H1 (cell line): ENCODE measurements around the gene SOST. TPM values are rescaled to one million over a fixed set of nuclear protein-coding genes. Genes with fewer than 3 reads are reported as not detected.

Experiments used
- ASH2L ChIP-seq: fragments of 200-600, 300-600 bp; sonication (generic); IDR thresholded peaks from one replicate; pipeline ENCODE4 v1.7.1; 2017; ENCODE audit warnings: low read length
- EGR1 ChIP-seq: IDR thresholded peaks from 2 replicates; pipeline ENCODE4 v1.6.1; 2011; ENCODE audit warnings: low read depth, low read length, borderline replicate concordance
- FOSL1 ChIP-seq: IDR thresholded peaks from 2 replicates; pipeline ENCODE4 v1.6.1; 2011; ENCODE audit warnings: mild to moderate bottlenecking, low read depth, low read length, moderate library complexity; ENCODE audit not compliant: insufficient read depth
- GABPA ChIP-seq: IDR thresholded peaks from 2 replicates; pipeline ENCODE4 v1.6.1; 2011; ENCODE audit warnings: mild to moderate bottlenecking, low read length, moderate library complexity, borderline replicate concordance; ENCODE audit not compliant: insufficient read depth
- HDAC2 ChIP-seq, 2 experiments: fragments of 300-600 bp in 1 of 2; sonication (generic) in 1 of 2; IDR thresholded peaks; 2 replicates each; pipeline ENCODE4 v1.6.1; 2011 to 2012; ENCODE audit warnings: low read depth in 2 of 2, low read length in 2 of 2, mild to moderate bottlenecking in 2 of 2, moderate library complexity in 2 of 2, borderline replicate concordance in 1 of 2, inconsistent platforms in 1 of 2
- JUN ChIP-seq: IDR thresholded peaks from 2 replicates; pipeline ENCODE4 v1.6.1; 2011; ENCODE audit warnings: low read depth, mild to moderate bottlenecking, improper control_type of control experiment, low read length
- RFX5 ChIP-seq: IDR thresholded peaks from 2 replicates; pipeline ENCODE4 v1.6.1; 2011; ENCODE audit warnings: low read depth, low read length, improper control_type of control experiment, borderline replicate concordance
- SAP30 ChIP-seq: fragments of 300-600 bp; sonication (generic); IDR thresholded peaks from 2 replicates; pipeline ENCODE4 v1.7.1; 2012; ENCODE audit warnings: low read length, moderate library complexity, mild to moderate bottlenecking, inconsistent platforms; ENCODE audit not compliant: insufficient read depth, insufficient replicate concordance
- SIN3A ChIP-seq, 2 experiments: IDR thresholded peaks in 1 of 2; conservative IDR thresholded peaks in 1 of 2; 2 replicates each; pipeline ENCODE4 v1.6.1; 2011 to 2012; ENCODE audit warnings: low read length in 2 of 2, improper control_type of control experiment in 1 of 2, low read depth in 1 of 2, mild to moderate bottlenecking in 1 of 2
- SP1 ChIP-seq: IDR thresholded peaks from 2 replicates; pipeline ENCODE4 v1.6.1; 2011; ENCODE audit warnings: low read depth, low read length
- polyA plus RNA-seq, 7 experiments: library from polyadenylated mRNA; depleted of rRNA in 3 of 7; stranded (reverse) in 5 of 7; unstranded in 2 of 7; fragments of >200 nt in 5 of 7; fragments of 200-250 nt in 2 of 7; gene quantifications; 1 replicate in 5 of 7; 2 replicates in 1 of 7; 4 replicates in 1 of 7; pipeline versions ENCODE4 v1.2.1 to v1.2.3, GENCODE V29; 2011 to 2013; ENCODE audit warnings: missing spikeins in 2 of 7, mixed read lengths in 2 of 7
- total RNA-seq: library from RNA; stranded (reverse); fragmentation: NEBNext Ultra II Directional; extraction: Animal tissue kit (Norgen Biotek cat#: 25700); gene quantifications from 2 replicates; pipeline ENCODE4 v1.2.1, GENCODE V29; 2021
- TF ChIP-seq, protein P1 (sequence below): fragments of 300-600 bp; sonication (generic); IDR thresholded peaks from 2 replicates; pipeline ENCODE4 v1.7.1; 2012; ENCODE audit warnings: low read length, moderate library complexity, mild to moderate bottlenecking, inconsistent platforms; ENCODE audit not compliant: insufficient replicate concordance

SOST gene
- total and polyA plus RNA-seq, 2 of the 8 experiments (the other 6 are each of a cell fraction or from before 2014, with no cell fraction given), result 0.08 TPM; not detected in 1

DNA sequence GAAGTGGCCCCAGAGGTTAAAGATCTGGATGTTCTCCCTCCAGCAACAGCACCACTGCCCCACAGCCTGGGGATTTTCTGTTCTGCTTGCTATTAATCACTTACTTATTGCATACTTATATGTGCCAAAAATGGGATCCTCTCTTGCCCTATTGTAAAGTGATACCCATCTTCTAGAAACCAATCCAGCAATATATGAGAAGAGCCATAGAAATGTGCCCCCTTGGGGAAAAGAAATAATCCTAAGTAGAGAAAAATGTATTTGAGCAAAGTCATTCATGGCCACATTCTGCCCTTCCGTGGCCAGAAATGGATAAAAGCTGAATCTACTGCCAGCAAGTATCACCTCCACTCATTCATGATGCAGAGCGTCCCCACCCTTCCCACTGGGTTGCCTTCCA lies 20.9 kb downstream of the SOST start (continued):
- TF ChIP-seq, protein P1, sequence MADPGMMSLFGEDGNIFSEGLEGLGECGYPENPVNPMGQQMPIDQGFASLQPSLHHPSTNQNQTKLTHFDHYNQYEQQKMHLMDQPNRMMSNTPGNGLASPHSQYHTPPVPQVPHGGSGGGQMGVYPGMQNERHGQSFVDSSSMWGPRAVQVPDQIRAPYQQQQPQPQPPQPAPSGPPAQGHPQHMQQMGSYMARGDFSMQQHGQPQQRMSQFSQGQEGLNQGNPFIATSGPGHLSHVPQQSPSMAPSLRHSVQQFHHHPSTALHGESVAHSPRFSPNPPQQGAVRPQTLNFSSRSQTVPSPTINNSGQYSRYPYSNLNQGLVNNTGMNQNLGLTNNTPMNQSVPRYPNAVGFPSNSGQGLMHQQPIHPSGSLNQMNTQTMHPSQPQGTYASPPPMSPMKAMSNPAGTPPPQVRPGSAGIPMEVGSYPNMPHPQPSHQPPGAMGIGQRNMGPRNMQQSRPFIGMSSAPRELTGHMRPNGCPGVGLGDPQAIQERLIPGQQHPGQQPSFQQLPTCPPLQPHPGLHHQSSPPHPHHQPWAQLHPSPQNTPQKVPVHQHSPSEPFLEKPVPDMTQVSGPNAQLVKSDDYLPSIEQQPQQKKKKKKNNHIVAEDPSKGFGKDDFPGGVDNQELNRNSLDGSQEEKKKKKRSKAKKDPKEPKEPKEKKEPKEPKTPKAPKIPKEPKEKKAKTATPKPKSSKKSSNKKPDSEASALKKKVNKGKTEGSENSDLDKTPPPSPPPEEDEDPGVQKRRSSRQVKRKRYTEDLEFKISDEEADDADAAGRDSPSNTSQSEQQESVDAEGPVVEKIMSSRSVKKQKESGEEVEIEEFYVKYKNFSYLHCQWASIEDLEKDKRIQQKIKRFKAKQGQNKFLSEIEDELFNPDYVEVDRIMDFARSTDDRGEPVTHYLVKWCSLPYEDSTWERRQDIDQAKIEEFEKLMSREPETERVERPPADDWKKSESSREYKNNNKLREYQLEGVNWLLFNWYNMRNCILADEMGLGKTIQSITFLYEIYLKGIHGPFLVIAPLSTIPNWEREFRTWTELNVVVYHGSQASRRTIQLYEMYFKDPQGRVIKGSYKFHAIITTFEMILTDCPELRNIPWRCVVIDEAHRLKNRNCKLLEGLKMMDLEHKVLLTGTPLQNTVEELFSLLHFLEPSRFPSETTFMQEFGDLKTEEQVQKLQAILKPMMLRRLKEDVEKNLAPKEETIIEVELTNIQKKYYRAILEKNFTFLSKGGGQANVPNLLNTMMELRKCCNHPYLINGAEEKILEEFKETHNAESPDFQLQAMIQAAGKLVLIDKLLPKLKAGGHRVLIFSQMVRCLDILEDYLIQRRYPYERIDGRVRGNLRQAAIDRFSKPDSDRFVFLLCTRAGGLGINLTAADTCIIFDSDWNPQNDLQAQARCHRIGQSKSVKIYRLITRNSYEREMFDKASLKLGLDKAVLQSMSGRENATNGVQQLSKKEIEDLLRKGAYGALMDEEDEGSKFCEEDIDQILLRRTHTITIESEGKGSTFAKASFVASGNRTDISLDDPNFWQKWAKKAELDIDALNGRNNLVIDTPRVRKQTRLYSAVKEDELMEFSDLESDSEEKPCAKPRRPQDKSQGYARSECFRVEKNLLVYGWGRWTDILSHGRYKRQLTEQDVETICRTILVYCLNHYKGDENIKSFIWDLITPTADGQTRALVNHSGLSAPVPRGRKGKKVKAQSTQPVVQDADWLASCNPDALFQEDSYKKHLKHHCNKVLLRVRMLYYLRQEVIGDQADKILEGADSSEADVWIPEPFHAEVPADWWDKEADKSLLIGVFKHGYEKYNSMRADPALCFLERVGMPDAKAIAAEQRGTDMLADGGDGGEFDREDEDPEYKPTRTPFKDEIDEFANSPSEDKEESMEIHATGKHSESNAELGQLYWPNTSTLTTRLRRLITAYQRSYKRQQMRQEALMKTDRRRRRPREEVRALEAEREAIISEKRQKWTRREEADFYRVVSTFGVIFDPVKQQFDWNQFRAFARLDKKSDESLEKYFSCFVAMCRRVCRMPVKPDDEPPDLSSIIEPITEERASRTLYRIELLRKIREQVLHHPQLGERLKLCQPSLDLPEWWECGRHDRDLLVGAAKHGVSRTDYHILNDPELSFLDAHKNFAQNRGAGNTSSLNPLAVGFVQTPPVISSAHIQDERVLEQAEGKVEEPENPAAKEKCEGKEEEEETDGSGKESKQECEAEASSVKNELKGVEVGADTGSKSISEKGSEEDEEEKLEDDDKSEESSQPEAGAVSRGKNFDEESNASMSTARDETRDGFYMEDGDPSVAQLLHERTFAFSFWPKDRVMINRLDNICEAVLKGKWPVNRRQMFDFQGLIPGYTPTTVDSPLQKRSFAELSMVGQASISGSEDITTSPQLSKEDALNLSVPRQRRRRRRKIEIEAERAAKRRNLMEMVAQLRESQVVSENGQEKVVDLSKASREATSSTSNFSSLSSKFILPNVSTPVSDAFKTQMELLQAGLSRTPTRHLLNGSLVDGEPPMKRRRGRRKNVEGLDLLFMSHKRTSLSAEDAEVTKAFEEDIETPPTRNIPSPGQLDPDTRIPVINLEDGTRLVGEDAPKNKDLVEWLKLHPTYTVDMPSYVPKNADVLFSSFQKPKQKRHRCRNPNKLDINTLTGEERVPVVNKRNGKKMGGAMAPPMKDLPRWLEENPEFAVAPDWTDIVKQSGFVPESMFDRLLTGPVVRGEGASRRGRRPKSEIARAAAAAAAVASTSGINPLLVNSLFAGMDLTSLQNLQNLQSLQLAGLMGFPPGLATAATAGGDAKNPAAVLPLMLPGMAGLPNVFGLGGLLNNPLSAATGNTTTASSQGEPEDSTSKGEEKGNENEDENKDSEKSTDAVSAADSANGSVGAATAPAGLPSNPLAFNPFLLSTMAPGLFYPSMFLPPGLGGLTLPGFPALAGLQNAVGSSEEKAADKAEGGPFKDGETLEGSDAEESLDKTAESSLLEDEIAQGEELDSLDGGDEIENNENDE, result no peak
- TF ChIP-seq SAP30 (no peak), SP1 (no peak), FOSL1 (no peak), GABPA (no peak), EGR1 (no peak), SIN3A (conservative IDR thresholded peaks at IDR 0.05 in 1 of 2, IDR thresholded peaks at IDR 0.05 in 1 of 2; ENCODE audit: low read depth in 1 of 2, low read length in 2 of 2) (no peak), JUN (no peak), RFX5 (no peak), ASH2L (no peak), HDAC2 (IDR thresholded peaks at IDR 0.05; ENCODE audit: borderline replicate concordance in 1 of 2, low read depth in 2 of 2, low read length in 2 of 2) (no peak)
